ENCODE results near the gene SLC10A1. TPM values are rescaled to one million over a fixed set of nuclear protein-coding genes. Genes with fewer than 3 reads are reported as not detected.

SLC10A1 gene
- total and polyA plus RNA-seq, 2 of the 4 experiments (the other 2 are of a cell fraction) = 0.03 TPM; not detected in 1

DNA sequence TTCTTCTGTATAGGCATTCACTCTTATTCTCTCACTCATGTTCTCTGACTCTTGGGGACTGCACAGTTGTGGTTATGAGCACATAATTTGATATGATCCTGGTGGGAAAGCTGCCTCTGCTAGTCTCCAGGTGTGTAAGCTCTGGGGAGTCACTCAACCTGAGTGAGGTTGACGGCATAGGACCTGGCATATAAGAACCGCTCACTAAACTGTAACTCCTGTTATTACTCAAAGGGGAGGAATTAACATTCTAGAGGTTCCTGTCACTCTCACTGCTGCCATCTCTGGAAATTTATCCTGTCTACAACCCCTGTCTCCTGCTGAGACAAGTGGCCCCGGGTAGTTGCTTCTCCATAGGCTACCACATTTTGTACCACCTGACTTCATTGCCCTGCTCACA, 16.1 kb downstream of the SLC10A1 start:
- no peak overlapping the region for H3K4me2 ChIP-seq (ENCODE audit: low read depth, low read length)
- H2BK5ac ChIP-seq (ENCODE audit: low read depth, low read length, poor library complexity, severe bottlenecking) = no peak overlapping the region
- H3K9ac ChIP-seq (ENCODE audit: low read depth, low read length) = no peak overlapping the region
- H3K9me3 ChIP-seq (ENCODE audit: control insufficient read depth, insufficient read depth, low read length) = no peaks in the 10 kb centered on the region
- BruUV-seq (replicated peaks) = no TSS peak
- H3K27ac ChIP-seq (ENCODE audit: insufficient read depth, low read length) = no peak overlapping the region
- no CpG with 5 or more reads among the region's 3 CpGs for WGBS, 2 experiments (ENCODE audit: extremely low coverage in 2 of 2, insufficient read length in 1 of 2)
- H3K27me3 ChIP-seq (ENCODE audit: control insufficient read depth, insufficient read depth, low read length) = no peaks in the 10 kb centered on the region
- no peak overlapping the region for H4K5ac ChIP-seq (ENCODE audit: low read depth, low read length)
- ATAC-seq (ENCODE audit: low read depth) (no peak), DNase-seq (no peak)
- POLR2A ChIA-PET (ENCODE audit: unreplicated experiment) = no interaction called here
- no peak overlapping the region for H3K4ac ChIP-seq (ENCODE audit: low read depth, low read length)
- H3K14ac ChIP-seq (replicated peaks; ENCODE audit: low read depth, low read length) = no peak overlapping the region
- H2BK20ac ChIP-seq (ENCODE audit: low read depth, low read length) = no peak overlapping the region
- H2AFZ ChIP-seq (replicated peaks; ENCODE audit: low read length, poor library complexity) = no peak overlapping the region
- H3K56ac ChIP-seq (ENCODE audit: extremely low read depth, insufficient read depth, low read length) = no peak overlapping the region
- peaks cover 12% of the 10 kb centered on the region; the same call in 1 of the 2 replicates for H3K9me1 ChIP-seq (ENCODE audit: insufficient read depth, low read length)
- peaks cover 17% of the 10 kb centered on the region; the same call in 1 of the 2 replicates for H4K20me1 ChIP-seq (ENCODE audit: insufficient read depth, low read length)
- CTCF ChIA-PET = no interaction called here
- intact Hi-C loops (cut with micrococcal nuclease) = no loop called here
- no peak overlapping the region for H2BK15ac ChIP-seq (ENCODE audit: low read depth, low read length)
- no peaks in the 10 kb centered on the region for H3K4me1 ChIP-seq (ENCODE audit: control insufficient read depth, insufficient read depth, low read length)
- in situ Hi-C loops (cut with MboI; ENCODE audit: low sequenced_read_pairs) = no loop called here
- H4K8ac ChIP-seq (ENCODE audit: low read depth in 2 of 2, low read length in 2 of 2) = no peak overlapping the region
- no peak overlapping the region for H2AK9ac ChIP-seq (replicated peaks; ENCODE audit: low read depth, low read length, poor library complexity)
- no peak overlapping the region for H3K23ac ChIP-seq (ENCODE audit: low read depth, low read length)
- peaks cover 4 to 22% of the 10 kb centered on the region in 2 experiments for H3K79me1 ChIP-seq (ENCODE audit: low read depth in 1 of 2, low read length in 2 of 2)
- peaks cover 29% of the 10 kb centered on the region for H3K36me3 ChIP-seq (ENCODE audit: control insufficient read depth, insufficient read depth, low read length)
- TF ChIP-seq CHD1 (IDR thresholded peaks at IDR 0.05; ENCODE audit: low read depth, low read length) (no peak), CEBPB (IDR thresholded peaks at IDR 0.05; ENCODE audit: low read depth, low read length) (no peak), BHLHE40 (IDR thresholded peaks at IDR 0.05; ENCODE audit: low read depth, low read length) (no peak), MAZ (IDR thresholded peaks at IDR 0.05; ENCODE audit: borderline replicate concordance, low read depth, low read length) (no peak), FOS (IDR thresholded peaks at IDR 0.05; ENCODE audit: low read depth, low read length) (no peak), POLR2A (IDR thresholded peaks at IDR 0.05; ENCODE audit: low read depth, low read length) (no peak; the same call in 1 of the 2 replicates), RAD21 (IDR thresholded peaks at IDR 0.05; ENCODE audit: low read length) (no peak)
- TF ChIP-seq, protein P1, sequence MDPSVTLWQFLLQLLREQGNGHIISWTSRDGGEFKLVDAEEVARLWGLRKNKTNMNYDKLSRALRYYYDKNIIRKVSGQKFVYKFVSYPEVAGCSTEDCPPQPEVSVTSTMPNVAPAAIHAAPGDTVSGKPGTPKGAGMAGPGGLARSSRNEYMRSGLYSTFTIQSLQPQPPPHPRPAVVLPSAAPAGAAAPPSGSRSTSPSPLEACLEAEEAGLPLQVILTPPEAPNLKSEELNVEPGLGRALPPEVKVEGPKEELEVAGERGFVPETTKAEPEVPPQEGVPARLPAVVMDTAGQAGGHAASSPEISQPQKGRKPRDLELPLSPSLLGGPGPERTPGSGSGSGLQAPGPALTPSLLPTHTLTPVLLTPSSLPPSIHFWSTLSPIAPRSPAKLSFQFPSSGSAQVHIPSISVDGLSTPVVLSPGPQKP (IDR thresholded peaks at IDR 0.05; ENCODE audit: borderline replicate concordance, low read depth, low read length) = no peak
- TF ChIP-seq, protein P2, sequence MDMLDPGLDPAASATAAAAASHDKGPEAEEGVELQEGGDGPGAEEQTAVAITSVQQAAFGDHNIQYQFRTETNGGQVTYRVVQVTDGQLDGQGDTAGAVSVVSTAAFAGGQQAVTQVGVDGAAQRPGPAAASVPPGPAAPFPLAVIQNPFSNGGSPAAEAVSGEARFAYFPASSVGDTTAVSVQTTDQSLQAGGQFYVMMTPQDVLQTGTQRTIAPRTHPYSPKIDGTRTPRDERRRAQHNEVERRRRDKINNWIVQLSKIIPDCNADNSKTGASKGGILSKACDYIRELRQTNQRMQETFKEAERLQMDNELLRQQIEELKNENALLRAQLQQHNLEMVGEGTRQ (IDR thresholded peaks at IDR 0.05; ENCODE audit: low read depth, low read length) = no peak
- dilution Hi-C loops (cut with HindIII; ENCODE audit: low sequenced_read_pairs, unreplicated experiment) = no loop called here
- H3K18ac ChIP-seq (ENCODE audit: low read depth, low read length) = no peak overlapping the region
- no peak overlapping the region for H4K91ac ChIP-seq (ENCODE audit: insufficient read depth, low read depth, low read length)
- no peak overlapping the region for H2BK120ac ChIP-seq (ENCODE audit: low read depth, low read length)
- no peak overlapping the region for H3K4me3 ChIP-seq (ENCODE audit: insufficient read depth, low read depth, low read length)
- no peak overlapping the region for H2AK5ac ChIP-seq (ENCODE audit: low read depth, low read length)
